Tibial artery (tissue), 4 donors: ENCODE data around the gene F3.

Source experiments
- DNase-seq, 2 donors: peaks; one replicate each; pipeline ENCODE4 v3.0.0-alpha.2; 2019
- H3K27ac ChIP-seq, 2 donors: fragments of 200-600 bp; sonication (generic) in 1 of 2; 1 replicate in 1 of 2; 2 replicates in 1 of 2; pipeline ENCODE4 v1.5.1; 2018 to 2019; ENCODE audit warnings: mild to moderate bottlenecking in 1 of 2
- H3K27me3 ChIP-seq, 2 donors: fragments of 200-600 bp; sonication (generic) in 1 of 2; one replicate each; pipeline versions ENCODE4 v1.5.1 to v1.6.0; 2016 to 2019
- H3K36me3 ChIP-seq, 3 donors: fragments of 200-600 bp; sonication (generic) in 2 of 3; one replicate each; pipeline ENCODE4 v1.5.1; 2016 to 2019; ENCODE audit warnings: mild to moderate bottlenecking in 2 of 3
- H3K4me1 ChIP-seq, 4 donors: fragments of 200-600 bp; sonication (generic) in 2 of 4; 1 replicate in 3 of 4; 2 replicates in 1 of 4; pipeline ENCODE4 v1.5.1; 2016 to 2019
- H3K4me3 ChIP-seq, 2 donors: fragments of 200-600 bp; sonication (generic) in 1 of 2; 1 replicate in 1 of 2; 2 replicates in 1 of 2; pipeline ENCODE4 v1.5.1; 2018 to 2019; ENCODE audit warnings: mild to moderate bottlenecking in 2 of 2
- H3K9me3 ChIP-seq, 3 donors: fragments of 200-600 bp; sonication (generic) in 1 of 3; one replicate each; pipeline ENCODE4 v1.5.1; 2016 to 2019
- intact Hi-C: fragments of 100-400 bp; cut with DNase I; formaldehyde crosslinking; loops from one replicate; pipeline ENCODE4 v1.15.0; 2023; ENCODE audit warnings: low total_unique reads
- TF ChIP-seq, protein P1 (sequence below), 2 experiments: fragments of 200-600 bp in 1 of 2; fragments of 450-650 bp in 1 of 2; IDR thresholded peaks; one replicate each; pipeline ENCODE4 v1.5.1; 2017 to 2019; ENCODE audit warnings: antibody characterized with exemption in 2 of 2, mild to moderate bottlenecking in 1 of 2, moderate library complexity in 1 of 2

F3 gene

GRCh38 chr1:94537254-94537653, 4.3 kb downstream of the F3 start:
- TF ChIP-seq, protein P1, sequence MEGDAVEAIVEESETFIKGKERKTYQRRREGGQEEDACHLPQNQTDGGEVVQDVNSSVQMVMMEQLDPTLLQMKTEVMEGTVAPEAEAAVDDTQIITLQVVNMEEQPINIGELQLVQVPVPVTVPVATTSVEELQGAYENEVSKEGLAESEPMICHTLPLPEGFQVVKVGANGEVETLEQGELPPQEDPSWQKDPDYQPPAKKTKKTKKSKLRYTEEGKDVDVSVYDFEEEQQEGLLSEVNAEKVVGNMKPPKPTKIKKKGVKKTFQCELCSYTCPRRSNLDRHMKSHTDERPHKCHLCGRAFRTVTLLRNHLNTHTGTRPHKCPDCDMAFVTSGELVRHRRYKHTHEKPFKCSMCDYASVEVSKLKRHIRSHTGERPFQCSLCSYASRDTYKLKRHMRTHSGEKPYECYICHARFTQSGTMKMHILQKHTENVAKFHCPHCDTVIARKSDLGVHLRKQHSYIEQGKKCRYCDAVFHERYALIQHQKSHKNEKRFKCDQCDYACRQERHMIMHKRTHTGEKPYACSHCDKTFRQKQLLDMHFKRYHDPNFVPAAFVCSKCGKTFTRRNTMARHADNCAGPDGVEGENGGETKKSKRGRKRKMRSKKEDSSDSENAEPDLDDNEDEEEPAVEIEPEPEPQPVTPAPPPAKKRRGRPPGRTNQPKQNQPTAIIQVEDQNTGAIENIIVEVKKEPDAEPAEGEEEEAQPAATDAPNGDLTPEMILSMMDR (IDR thresholded peaks at IDR 0.05) = no peak
- no peaks in the 10 kb centered on the region for H3K27me3 ChIP-seq
- peak overlapping the region in 1 of 2 donors; percentile 24 for H3K27ac ChIP-seq
- no peak overlapping the region for H3K4me3 ChIP-seq
- DNase-seq = no peak
- H3K4me1 ChIP-seq = peaks cover 0 to 33% (median 3%) of the 10 kb centered on the region in 4 donors
- H3K36me3 ChIP-seq = peaks cover 0 to 26% (median 23%) of the 10 kb centered on the region in 3 donors
- no peaks in the 10 kb centered on the region for H3K9me3 ChIP-seq
- intact Hi-C loops = no loop called here

- peaks cover 0 to 30% (median 0%) of the 10 kb centered on the region in 4 donors for H3K4me1 ChIP-seq
- peaks cover 0 to 37% (median 24%) of the 10 kb centered on the region in 3 donors for H3K36me3 ChIP-seq
- H3K27ac ChIP-seq = peak overlapping the region in 1 of 2 donors; percentile 11
- no peaks in the 10 kb centered on the region for H3K27me3 ChIP-seq
- no peak overlapping the region for H3K4me3 ChIP-seq
- intact Hi-C loops = no loop called here
- no peaks in the 10 kb centered on the region for H3K9me3 ChIP-seq
- TF ChIP-seq, protein P1 (IDR thresholded peaks at IDR 0.05) = no peak
- no peak for DNase-seq
Measured at GRCh38 chr1:94535879-94536278, 5.7 kb downstream of the F3 start.

DNA sequence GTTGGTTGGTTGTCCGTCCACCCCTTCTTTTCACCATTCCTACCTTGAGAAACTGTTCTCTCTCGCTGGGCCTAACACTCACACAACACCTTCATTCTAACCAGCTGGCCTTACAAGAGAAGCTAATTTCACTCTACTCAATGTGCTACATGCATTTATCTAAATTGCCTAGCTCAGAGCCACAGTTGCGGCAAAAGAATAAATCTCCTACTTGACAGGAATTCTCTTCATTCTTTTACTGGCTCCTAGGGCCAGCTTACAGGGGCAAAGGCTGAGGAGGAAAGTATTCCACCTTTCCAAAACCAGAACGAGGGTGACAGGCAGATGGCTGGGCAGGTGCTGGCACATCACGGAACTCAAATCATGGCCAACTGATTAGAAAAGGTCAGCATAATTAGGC, 6.5 kb downstream of the F3 start:
- intact Hi-C loops = no loop called here
- TF ChIP-seq, protein P1 (IDR thresholded peaks at IDR 0.05) = no peak
- no peak for DNase-seq
- H3K4me3 ChIP-seq = no peak overlapping the region
- no peaks in the 10 kb centered on the region for H3K27me3 ChIP-seq
- no peak overlapping the region for H3K27ac ChIP-seq
- peaks cover 0 to 30% (median 0%) of the 10 kb centered on the region in 4 donors for H3K4me1 ChIP-seq
- no peaks in the 10 kb centered on the region for H3K9me3 ChIP-seq
- peaks cover 0 to 41% (median 24%) of the 10 kb centered on the region in 3 donors for H3K36me3 ChIP-seq

DNA sequence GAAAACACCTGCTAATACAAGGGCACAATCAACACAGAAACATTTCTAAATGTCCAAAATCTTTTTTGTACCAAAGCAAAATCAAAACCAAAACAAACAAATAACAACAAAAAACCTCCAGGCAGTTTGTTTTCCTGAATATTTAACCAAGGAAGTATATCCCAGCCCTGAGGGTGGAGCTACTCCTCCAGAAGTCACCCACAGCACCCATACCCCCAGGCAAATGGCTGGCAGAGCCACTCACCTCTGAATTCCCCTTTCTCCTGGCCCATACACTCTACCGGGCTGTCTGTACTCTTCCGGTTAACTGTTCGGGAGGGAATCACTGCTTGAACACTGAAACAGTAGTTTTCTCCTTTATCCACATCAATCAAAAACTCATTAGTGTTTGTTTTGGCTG, 9.5 kb downstream of the F3 start:
- Histone ChIP-seq H3K27me3 (no peaks in the 10 kb centered on the region), H3K27ac (no peak overlapping the region), H3K4me1 (peaks cover 0 to 12% (median 0%) of the 10 kb centered on the region in 4 donors), H3K4me3 (no peak overlapping the region), H3K36me3 (peaks cover 0 to 41% (median 24%) of the 10 kb centered on the region in 3 donors), H3K9me3 (no peaks in the 10 kb centered on the region)
- intact Hi-C loops = no loop called here
- no peak for DNase-seq
- TF ChIP-seq, protein P1 (IDR thresholded peaks at IDR 0.05) = no peak

DNA sequence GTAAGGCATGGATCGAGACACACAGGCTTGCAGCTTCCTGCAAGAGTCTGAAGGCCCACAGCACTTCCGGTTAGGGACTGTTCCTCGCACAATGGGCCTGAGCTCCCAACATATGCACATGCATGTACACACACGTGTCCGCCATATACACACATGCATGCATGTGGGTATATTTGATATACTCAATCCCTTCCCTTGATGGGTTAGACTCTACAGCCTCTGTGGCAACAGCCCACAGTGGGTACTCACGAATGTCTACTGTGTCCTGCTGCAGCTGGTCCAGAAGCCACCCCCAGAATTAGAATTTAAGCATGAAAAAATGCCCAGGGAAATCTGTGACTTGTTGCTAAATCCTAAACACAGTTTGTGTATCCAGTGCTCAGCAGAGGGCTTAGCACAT, 9.9 kb downstream of the F3 start:
- Histone ChIP-seq H3K27ac (no peak overlapping the region), H3K27me3 (no peaks in the 10 kb centered on the region), H3K36me3 (peaks cover 0 to 41% (median 24%) of the 10 kb centered on the region in 3 donors), H3K4me1 (peaks cover 0 to 12% (median 0%) of the 10 kb centered on the region in 4 donors), H3K9me3 (no peaks in the 10 kb centered on the region), H3K4me3 (no peak overlapping the region)
- TF ChIP-seq, protein P1 (IDR thresholded peaks at IDR 0.05) = no peak
- DNase-seq = no peak
- intact Hi-C loops = no loop called here
